Suprapubic skin (tissue), 3 donors: ENCODE results near the gene MED17.
"Not testable (repeated sequence)": the region's sequence is repeated elsewhere in the genome, so short reads cannot be mapped to it uniquely, and the experiment has no call there.

Experiments used
- POLR2A ChIP-seq, 2 donors: fragments of 450-650 bp; IDR thresholded peaks; one replicate each; pipeline ENCODE4 v1.6.1; 2017; ENCODE audit warnings: antibody characterized with exemption in 2 of 2, mild to moderate bottlenecking in 2 of 2, moderate library complexity in 2 of 2
- TF ChIP-seq, protein P1 (sequence below), 2 donors: fragments of 200-600 bp in 1 of 2; fragments of 450-650 bp in 1 of 2; sonication (generic) in 1 of 2; IDR thresholded peaks; one replicate each; pipeline ENCODE4 v1.5.1; 2016 to 2019; ENCODE audit warnings: antibody characterized with exemption in 2 of 2, mild to moderate bottlenecking in 1 of 2, moderate library complexity in 1 of 2

- TF ChIP-seq, protein P1, sequence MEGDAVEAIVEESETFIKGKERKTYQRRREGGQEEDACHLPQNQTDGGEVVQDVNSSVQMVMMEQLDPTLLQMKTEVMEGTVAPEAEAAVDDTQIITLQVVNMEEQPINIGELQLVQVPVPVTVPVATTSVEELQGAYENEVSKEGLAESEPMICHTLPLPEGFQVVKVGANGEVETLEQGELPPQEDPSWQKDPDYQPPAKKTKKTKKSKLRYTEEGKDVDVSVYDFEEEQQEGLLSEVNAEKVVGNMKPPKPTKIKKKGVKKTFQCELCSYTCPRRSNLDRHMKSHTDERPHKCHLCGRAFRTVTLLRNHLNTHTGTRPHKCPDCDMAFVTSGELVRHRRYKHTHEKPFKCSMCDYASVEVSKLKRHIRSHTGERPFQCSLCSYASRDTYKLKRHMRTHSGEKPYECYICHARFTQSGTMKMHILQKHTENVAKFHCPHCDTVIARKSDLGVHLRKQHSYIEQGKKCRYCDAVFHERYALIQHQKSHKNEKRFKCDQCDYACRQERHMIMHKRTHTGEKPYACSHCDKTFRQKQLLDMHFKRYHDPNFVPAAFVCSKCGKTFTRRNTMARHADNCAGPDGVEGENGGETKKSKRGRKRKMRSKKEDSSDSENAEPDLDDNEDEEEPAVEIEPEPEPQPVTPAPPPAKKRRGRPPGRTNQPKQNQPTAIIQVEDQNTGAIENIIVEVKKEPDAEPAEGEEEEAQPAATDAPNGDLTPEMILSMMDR (IDR thresholded peaks at IDR 0.05), result not testable (repeated sequence)
- not testable (repeated sequence) for TF ChIP-seq POLR2A (IDR thresholded peaks at IDR 0.05)
These were observed 25.0 kb upstream of the MED17 start for GRCh38 chr11:93759123-93759522.
